Activated CD4-positive, alpha-beta T cell treated with anti-CD3 and anti-CD28 coated beads for 36 hours (primary cell): ENCODE measurements around the gene TEX19. TPM values are rescaled to one million over a fixed set of nuclear protein-coding genes. Genes with fewer than 3 reads are reported as not detected.

ENCODE experiments used
- ATAC-seq: fragments of 200-7000 bp; cut with Tn5 transposase; one replicate; pipeline ENCODE4 v1.10.0; 2021; ENCODE audit warnings: mild to moderate bottlenecking, moderate library complexity
- CTCF ChIA-PET: fragments of 350-600 bp; sonication (Branson Sonifier 250); formaldehyde crosslinking; loops from one replicate; lab custom pipeline; 2021; ENCODE audit warnings: antibody characterized with exemption; lab: Charles Lee
- POLR2A ChIA-PET: fragments of 350-600 bp; sonication (Branson Sonifier 250); formaldehyde crosslinking; loops from one replicate; lab custom pipeline; 2021; ENCODE audit warnings: antibody characterized with exemption, inconsistent platforms; lab: Charles Lee
- DNase-seq: peaks from one replicate; pipeline ENCODE4 v3.0.0-alpha.2; 2020
- H3K27ac Mint-ChIP-seq: one replicate; pipeline ENCODE4 v1.8.0; 2021; ENCODE audit warnings: mixed read lengths
- H3K27me3 Mint-ChIP-seq: one replicate; pipeline ENCODE4 v1.8.0; 2021; ENCODE audit warnings: mixed read lengths
- H3K36me3 Mint-ChIP-seq: one replicate; pipeline ENCODE4 v1.8.0; 2021; ENCODE audit warnings: low read depth, mixed read lengths
- H3K4me1 Mint-ChIP-seq: one replicate; pipeline ENCODE4 v1.8.0; 2021; ENCODE audit warnings: mixed read lengths
- H3K4me3 Mint-ChIP-seq: one replicate; pipeline ENCODE4 v1.8.0; 2021; ENCODE audit warnings: mild to moderate bottlenecking, moderate library complexity, mixed read lengths
- H3K9me3 Mint-ChIP-seq: one replicate; pipeline ENCODE4 v1.8.0; 2021; ENCODE audit warnings: low read depth, mixed read lengths
- intact Hi-C, 2 experiments: fragments of 100-400 bp; cut with DNase I in 1 of 2; cut with micrococcal nuclease in 1 of 2; formaldehyde crosslinking; loops; one replicate each; pipeline versions ENCODE4 v1.14.2 to v1.15.1; 2022 to 2024; cut with DNase I, micrococcal nuclease
- total RNA-seq, 2 experiments: library from RNA; stranded (reverse); gene quantifications; one replicate each; pipeline ENCODE4 v1.2.3, GENCODE V29; 2021

Gene TEX19
- total RNA-seq, 2 experiments from 2014 or later: not detected

- ATAC-seq (no peak), DNase-seq (no peak)
- ChIA-PET POLR2A (no interaction called here), CTCF (no interaction called here)
- H3K27ac Mint-ChIP-seq: no peak overlapping the region
- peaks cover 15% of the 10 kb centered on the region for H3K4me1 Mint-ChIP-seq
- peaks cover 18% of the 10 kb centered on the region for H3K36me3 Mint-ChIP-seq
- H3K9me3 Mint-ChIP-seq: no peaks in the 10 kb centered on the region
- intact Hi-C loops: no loop called here
- no peak overlapping the region for H3K4me3 Mint-ChIP-seq
- H3K27me3 Mint-ChIP-seq: no peaks in the 10 kb centered on the region
Measured at GRCh38 chr17:82396601-82397435, 37.8 kb downstream of the TEX19 start.

DNA sequence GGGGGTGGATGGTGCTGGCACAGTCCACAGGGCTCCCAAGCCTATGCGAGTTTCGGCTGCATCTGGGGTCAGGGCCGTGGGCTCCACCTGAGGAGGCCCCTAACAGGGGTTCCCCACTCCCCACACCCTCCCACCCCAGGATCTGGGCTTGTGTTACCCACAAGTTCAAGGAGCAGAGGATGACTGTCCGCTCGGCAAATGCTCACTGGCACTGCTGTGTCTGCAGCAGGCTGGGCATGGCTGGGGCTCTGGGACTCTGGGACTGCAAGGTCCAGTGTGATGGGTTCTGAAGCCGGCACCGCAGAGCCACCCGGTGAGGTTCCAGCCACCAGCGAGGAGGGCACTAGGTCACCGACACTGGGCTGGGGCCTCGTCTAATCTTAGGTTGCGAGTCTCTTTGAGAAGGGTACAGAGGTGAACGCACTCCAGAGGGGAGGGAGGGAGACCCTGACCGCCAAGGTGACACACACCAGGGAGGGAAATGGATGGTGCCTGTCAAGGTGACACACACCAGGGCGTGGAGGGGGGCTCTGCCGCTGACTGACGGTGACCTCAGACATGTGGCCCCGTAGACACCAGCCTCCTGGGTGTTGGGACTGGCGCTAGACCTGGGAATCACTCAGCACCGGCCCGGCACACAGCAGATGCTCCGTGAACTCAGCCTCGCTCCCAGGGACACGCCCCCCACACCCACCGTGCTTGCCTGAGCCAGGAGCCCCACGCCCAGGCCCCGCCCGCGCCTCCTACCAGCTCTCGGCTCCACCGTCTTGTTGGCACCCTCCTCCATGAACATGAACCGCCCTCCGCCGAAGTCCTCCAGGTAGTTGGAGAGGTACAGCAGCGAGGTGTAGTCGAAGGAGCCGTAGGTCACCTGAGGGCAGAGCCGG is 38.6 kb downstream of the TEX19 start:
- Mint-ChIP-seq H3K36me3 (peaks cover 19% of the 10 kb centered on the region), H3K4me1 (peaks cover 16% of the 10 kb centered on the region), H3K9me3 (no peaks in the 10 kb centered on the region), H3K27ac (no peak overlapping the region), H3K27me3 (no peaks in the 10 kb centered on the region), H3K4me3 (no peak overlapping the region)
- DNase-seq (no peak), ATAC-seq (no peak)
- CTCF ChIA-PET: no interaction called here
- intact Hi-C loops: no loop called here
- POLR2A ChIA-PET: no interaction called here

DNA sequence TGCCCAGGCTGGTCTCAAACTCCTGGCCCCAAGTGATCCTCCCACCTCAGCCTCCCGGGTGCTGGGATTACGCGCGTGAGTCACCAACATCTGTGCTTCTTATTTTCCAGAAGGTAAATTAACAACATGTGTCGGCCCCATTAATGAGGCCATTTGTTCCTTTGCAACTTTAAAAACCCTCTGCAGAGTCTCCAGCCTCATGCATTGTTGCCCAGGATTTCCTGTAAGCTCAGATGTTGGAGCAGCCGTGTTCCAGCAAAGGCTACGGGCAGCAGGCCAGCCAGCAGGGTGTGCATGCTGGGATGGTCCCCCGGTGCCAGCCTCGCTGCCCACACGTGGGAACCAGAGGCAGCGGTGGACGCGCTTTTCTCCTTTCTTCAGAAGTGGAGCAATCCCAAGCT is 40.0 kb downstream of the TEX19 start:
- DNase-seq (no peak), ATAC-seq (no peak)
- no peaks in the 10 kb centered on the region for H3K27me3 Mint-ChIP-seq
- intact Hi-C loops: no loop called here
- H3K27ac Mint-ChIP-seq: no peak overlapping the region
- H3K4me3 Mint-ChIP-seq: no peak overlapping the region
- H3K4me1 Mint-ChIP-seq: peaks cover 16% of the 10 kb centered on the region
- ChIA-PET CTCF (no interaction called here), POLR2A (no interaction called here)
- H3K9me3 Mint-ChIP-seq: no peaks in the 10 kb centered on the region
- peaks cover 27% of the 10 kb centered on the region for H3K36me3 Mint-ChIP-seq

GRCh38 chr17:82399601-82400101 is 40.6 kb downstream of the TEX19 start:
- Mint-ChIP-seq H3K4me3 (no peak overlapping the region), H3K27ac (no peak overlapping the region), H3K9me3 (no peaks in the 10 kb centered on the region), H3K36me3 (peaks cover 24% of the 10 kb centered on the region), H3K4me1 (peaks cover 16% of the 10 kb centered on the region), H3K27me3 (no peaks in the 10 kb centered on the region)
- ChIA-PET CTCF (no interaction called here), POLR2A (no interaction called here)
- DNase-seq (no peak), ATAC-seq (no peak)
- intact Hi-C loops: no loop called here

- H3K9me3 Mint-ChIP-seq: no peaks in the 10 kb centered on the region
Measured at GRCh38 chr17:82400206-82400605, 41.2 kb downstream of the TEX19 start.

DNA sequence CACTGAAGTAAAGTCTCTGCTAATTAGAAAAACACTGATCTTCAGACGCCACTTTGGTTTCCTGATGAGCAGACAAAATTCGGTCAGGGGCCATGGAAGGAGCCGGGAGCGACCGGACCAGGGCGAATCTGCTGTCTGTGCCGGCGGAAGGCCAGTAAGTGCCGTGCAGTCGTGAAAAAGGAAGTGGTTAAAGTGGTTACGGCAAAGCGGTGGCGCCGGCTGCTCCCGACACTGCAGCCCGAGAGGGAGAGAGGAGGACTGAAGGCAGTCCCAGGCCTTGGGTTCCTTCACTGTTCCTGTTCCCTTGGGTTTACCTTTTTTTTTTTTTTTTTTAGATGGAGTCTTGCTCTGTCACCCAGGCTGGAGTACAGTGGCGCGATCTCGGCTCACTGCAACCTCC is 41.8 kb downstream of the TEX19 start:
- H3K27ac Mint-ChIP-seq: peak overlapping the region; percentile 73
- DNase-seq (peak; percentile 77), ATAC-seq (peak; percentile 89)
- no peaks in the 10 kb centered on the region for H3K27me3 Mint-ChIP-seq
- H3K36me3 Mint-ChIP-seq: peaks cover 21% of the 10 kb centered on the region
- CTCF ChIA-PET: interaction anchor here (0.7 to 1.1 kb wide), 3 partner anchors 96 to 378 kb away, joined by 3 to 4 read pairs (median 3); no protein-coding TSS in a partner anchor
- peak overlapping the region; percentile 62 for H3K4me3 Mint-ChIP-seq
- no peaks in the 10 kb centered on the region for H3K9me3 Mint-ChIP-seq
- intact Hi-C loops: no loop called here
- POLR2A ChIA-PET: no interaction called here
- H3K4me1 Mint-ChIP-seq: peaks cover 16% of the 10 kb centered on the region

More at GRCh38 chr17:82400206-82400605, 41.2 kb downstream of the TEX19 start:
- ChIA-PET CTCF (interaction anchor here (0.7 kb wide), 1 partner anchor 379 kb away, joined by 4 read pairs; no protein-coding TSS in a partner anchor), POLR2A (no interaction called here)
- Mint-ChIP-seq H3K4me1 (peaks cover 16% of the 10 kb centered on the region), H3K36me3 (peaks cover 22% of the 10 kb centered on the region), H3K27ac (no peak overlapping the region), H3K27me3 (no peaks in the 10 kb centered on the region), H3K4me3 (no peak overlapping the region)
- DNase-seq (no peak), ATAC-seq (no peak)
- intact Hi-C loops: no loop called here

- Mint-ChIP-seq H3K36me3 (peaks cover 21% of the 10 kb centered on the region), H3K27me3 (no peaks in the 10 kb centered on the region), H3K4me1 (peaks cover 21% of the 10 kb centered on the region), H3K4me3 (no peak overlapping the region), H3K9me3 (no peaks in the 10 kb centered on the region), H3K27ac (no peak overlapping the region)
- ChIA-PET CTCF (no interaction called here), POLR2A (no interaction called here)
- DNase-seq (no peak), ATAC-seq (no peak)
- intact Hi-C loops: no loop called here
Measured at GRCh38 chr17:82402865-82403264, 43.8 kb downstream of the TEX19 start.

- Mint-ChIP-seq H3K9me3 (no peaks in the 10 kb centered on the region), H3K27ac (no peak overlapping the region), H3K36me3 (peaks cover 23% of the 10 kb centered on the region), H3K4me1 (peaks cover 21% of the 10 kb centered on the region), H3K4me3 (no peak overlapping the region), H3K27me3 (no peaks in the 10 kb centered on the region)
- no peak for ATAC-seq
- POLR2A ChIA-PET: no interaction called here
- no peak for DNase-seq
- CTCF ChIA-PET: no interaction called here
- intact Hi-C loops: no loop called here
Measured at GRCh38 chr17:82403662-82404660, 44.9 kb downstream of the TEX19 start.

DNA sequence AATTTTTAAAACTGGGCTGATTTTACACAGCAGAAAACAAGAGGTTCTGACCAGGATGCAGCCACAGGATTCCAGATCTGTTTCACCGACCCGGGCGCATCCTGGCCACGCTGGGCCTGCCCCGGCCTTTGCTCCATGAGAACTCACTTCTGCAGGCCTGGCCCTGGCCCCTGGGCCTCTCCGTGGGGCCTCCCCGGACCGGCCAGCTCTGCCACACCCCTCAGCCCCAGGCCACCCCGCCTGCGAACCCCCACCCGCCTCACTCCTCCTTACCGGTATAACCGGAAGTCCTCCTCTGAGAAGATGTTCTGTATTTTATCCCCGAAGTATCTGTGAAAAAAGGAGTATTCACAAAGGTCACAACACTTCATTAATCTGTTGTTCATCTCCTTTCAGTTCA is 46.0 kb downstream of the TEX19 start:
- H3K27ac Mint-ChIP-seq: no peak overlapping the region
- ChIA-PET CTCF (no interaction called here), POLR2A (no interaction called here)
- DNase-seq: no peak
- no peaks in the 10 kb centered on the region for H3K9me3 Mint-ChIP-seq
- ATAC-seq: no peak
- peaks cover 25% of the 10 kb centered on the region for H3K36me3 Mint-ChIP-seq
- intact Hi-C loops: no loop called here
- peaks cover 21% of the 10 kb centered on the region for H3K4me1 Mint-ChIP-seq
- H3K27me3 Mint-ChIP-seq: no peaks in the 10 kb centered on the region
- H3K4me3 Mint-ChIP-seq: no peak overlapping the region

- ATAC-seq (no peak), DNase-seq (no peak)
- Mint-ChIP-seq H3K4me3 (no peak overlapping the region), H3K9me3 (no peaks in the 10 kb centered on the region), H3K4me1 (peaks cover 12% of the 10 kb centered on the region), H3K27me3 (no peaks in the 10 kb centered on the region), H3K27ac (no peak overlapping the region), H3K36me3 (peaks cover 19% of the 10 kb centered on the region)
- ChIA-PET POLR2A (no interaction called here), CTCF (interaction anchor here (0.7 kb wide), 1 partner anchor 30 kb away, joined by 5 read pairs; no protein-coding TSS in a partner anchor)
- intact Hi-C loops: no loop called here
Measured at GRCh38 chr17:82406131-82406671, 47.2 kb downstream of the TEX19 start.
